Measurements from ENCODE around the gene UBE3D. TPM values are rescaled to one million over a fixed set of nuclear protein-coding genes. Genes with fewer than 3 reads are reported as not detected.
"Not testable (repeated sequence)": the region's sequence is repeated elsewhere in the genome, so short reads cannot be mapped to it uniquely, and the experiment has no call there.

Gene UBE3D
- total and polyA plus RNA-seq, 10 donors: 3.8 to 20.6 (median 8.1) TPM

DNA sequence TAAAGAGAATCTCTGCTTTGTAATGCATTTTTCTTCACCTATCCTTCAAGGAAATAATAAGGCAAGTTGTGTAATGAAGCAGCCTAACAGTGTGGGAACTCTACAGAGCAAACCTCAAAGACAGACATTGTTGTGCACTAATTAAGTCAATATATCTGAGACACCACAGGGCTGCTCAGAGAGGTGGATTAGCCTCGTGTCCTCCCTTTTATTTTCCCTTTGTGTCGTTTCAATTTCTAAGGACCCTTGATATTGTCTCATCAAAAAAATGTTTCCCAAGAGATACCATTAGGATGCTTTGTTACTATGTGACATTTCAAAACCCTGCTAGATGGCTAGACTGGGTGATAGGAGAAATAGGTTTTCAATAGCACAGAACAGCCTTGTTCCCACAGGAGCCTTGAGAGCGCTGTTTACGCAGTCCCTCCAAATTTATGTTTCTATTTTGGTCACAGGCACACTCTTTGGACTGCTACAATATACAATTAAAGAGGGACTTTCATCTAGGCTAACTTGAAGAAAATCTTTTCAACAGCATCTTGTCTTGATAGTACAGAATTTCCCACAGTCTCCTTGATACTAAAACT, 23.1 kb downstream of the UBE3D start:
- TF ChIP-seq POLR2A (IDR thresholded peaks at IDR 0.05) (no peak), POLR2AphosphoS5 (IDR thresholded peaks at IDR 0.05) (no peak), CTCF (IDR thresholded peaks at IDR 0.05 in 8 of 11, conservative IDR thresholded peaks at IDR 0.05 in 3 of 11) (no peak)
- no peaks in the 10 kb centered on the region for H3K27me3 ChIP-seq (replicated peaks in 1 of 7)
- H3K4me3 ChIP-seq: no peak overlapping the region
- H3K9me3 ChIP-seq: no peaks in the 10 kb centered on the region
- peaks cover 0 to 28% (median 0%) of the 10 kb centered on the region in 6 donors for H3K36me3 ChIP-seq
- 89 to 96% (median 94%) methylated on average over 4 of the region's 4 CpGs for whole genome bisulfite sequencing, 5 donors
- no peak overlapping the region for H3K27ac ChIP-seq
- H3K4me1 ChIP-seq: no peaks in the 10 kb centered on the region
- intact Hi-C loops (cut with DNase I; ENCODE audit: low total_unique reads): no loop called here
- no peak for DNase-seq

GRCh38 chr6:83038246-83038645, 27.4 kb downstream of the UBE3D start:
- no peaks in the 10 kb centered on the region for H3K27me3 ChIP-seq (replicated peaks in 1 of 7)
- no peaks in the 10 kb centered on the region for H3K4me1 ChIP-seq
- TF ChIP-seq POLR2A (IDR thresholded peaks at IDR 0.05): no peak
- TF ChIP-seq CTCF (IDR thresholded peaks at IDR 0.05 in 8 of 11, conservative IDR thresholded peaks at IDR 0.05 in 3 of 11): no peak
- no peak for TF ChIP-seq POLR2AphosphoS5 (IDR thresholded peaks at IDR 0.05)
- no peak overlapping the region for H3K27ac ChIP-seq
- intact Hi-C loops (cut with DNase I; ENCODE audit: low total_unique reads): no loop called here
- WGBS, 5 donors: 93 to 100% (median 96%) methylated on average over 2 of the region's 2 CpGs
- H3K36me3 ChIP-seq: peaks cover 0 to 27% (median 0%) of the 10 kb centered on the region in 6 donors
- no peak overlapping the region for H3K4me3 ChIP-seq
- DNase-seq: no peak
- peaks cover 0 to 5% (median 0%) of the 10 kb centered on the region in 8 donors for H3K9me3 ChIP-seq

- TF ChIP-seq POLR2A (IDR thresholded peaks at IDR 0.05) (no peak), CTCF (IDR thresholded peaks at IDR 0.05 in 8 of 11, conservative IDR thresholded peaks at IDR 0.05 in 3 of 11) (no peak), POLR2AphosphoS5 (IDR thresholded peaks at IDR 0.05) (no peak)
- no peak for DNase-seq
- Histone ChIP-seq H3K27ac (no peak overlapping the region), H3K4me1 (no peaks in the 10 kb centered on the region), H3K36me3 (peaks cover 0 to 41% (median 11%) of the 10 kb centered on the region in 6 donors), H3K27me3 (replicated peaks in 1 of 7) (no peaks in the 10 kb centered on the region), H3K4me3 (no peak overlapping the region), H3K9me3 (peaks cover 3 to 28% (median 21%) of the 10 kb centered on the region in 8 donors)
- 96 to 98% (median 97%) methylated on average over 6 of the region's 6 CpGs for WGBS, 5 donors
- intact Hi-C loops (cut with DNase I; ENCODE audit: low total_unique reads): no loop called here
Observed at GRCh38 chr6:83031689-83032088, 34.0 kb downstream of the UBE3D start.

- no peak for TF ChIP-seq CTCF (IDR thresholded peaks at IDR 0.05 in 8 of 11, conservative IDR thresholded peaks at IDR 0.05 in 3 of 11)
- no peak for TF ChIP-seq POLR2A (IDR thresholded peaks at IDR 0.05)
- TF ChIP-seq POLR2AphosphoS5 (IDR thresholded peaks at IDR 0.05): no peak
- Histone ChIP-seq H3K9me3 (peaks cover 0 to 13% (median 0%) of the 10 kb centered on the region in 8 donors), H3K4me3 (no peak overlapping the region), H3K27me3 (replicated peaks in 1 of 7) (no peaks in the 10 kb centered on the region), H3K36me3 (peaks cover 0 to 91% (median 4%) of the 10 kb centered on the region in 6 donors), H3K4me1 (no peaks in the 10 kb centered on the region), H3K27ac (no peak overlapping the region)
- 93 to 96% (median 95%) methylated on average over 4 of the region's 4 CpGs for WGBS, 5 donors
- no peak for DNase-seq
- intact Hi-C loops (cut with DNase I; ENCODE audit: low total_unique reads): no loop called here
Observed at GRCh38 chr6:83019741-83020140, 45.9 kb downstream of the UBE3D start.

- H3K4me1 ChIP-seq; H3K4me3 ChIP-seq; intact Hi-C loops (cut with DNase I; ENCODE audit: low total_unique reads); DNase-seq; H3K27ac ChIP-seq; H3K27me3 ChIP-seq (replicated peaks in 1 of 7): not testable (repeated sequence)
- H3K9me3 ChIP-seq: peaks cover 0 to 14% (median 0%) of the 10 kb centered on the region in 8 donors
- 67 to 91% (median 79%) methylated on average over 3 of the region's 3 CpGs for WGBS, 5 donors
- peaks cover 0 to 51% (median 2%) of the 10 kb centered on the region in 6 donors for H3K36me3 ChIP-seq
Observed at GRCh38 chr6:83011131-83011530, 54.5 kb downstream of the UBE3D start.
